Skeletal muscle tissue (tissue), 4 donors: ENCODE measurements around the gene PSMD1. TPM values are rescaled to one million over a fixed set of nuclear protein-coding genes. Genes with fewer than 3 reads are reported as not detected.

ENCODE experiments used
- H3K27ac ChIP-seq: one replicate; pipeline ENCODE4 v1.7.0; 2013; ENCODE audit warnings: mild to moderate bottlenecking, low read depth, low read length, inconsistent platforms
- H3K27me3 ChIP-seq, 3 donors: one replicate each; pipeline ENCODE4 v1.7.0; 2013; ENCODE audit warnings: low read length in 3 of 3; ENCODE audit not compliant: control insufficient read depth in 3 of 3, insufficient read depth in 3 of 3
- H3K36me3 ChIP-seq, 3 donors: one replicate each; pipeline ENCODE4 v1.7.0; 2013; ENCODE audit warnings: low read length in 3 of 3; ENCODE audit not compliant: control insufficient read depth in 3 of 3, insufficient read depth in 3 of 3
- H3K4me1 ChIP-seq, 3 donors: one replicate each; pipeline ENCODE4 v1.7.0; 2013; ENCODE audit warnings: low read length in 3 of 3, mild to moderate bottlenecking in 3 of 3; ENCODE audit not compliant: control insufficient read depth in 3 of 3, insufficient read depth in 3 of 3
- H3K4me3 ChIP-seq, 3 donors: one replicate each; pipeline ENCODE4 v1.7.0; 2013; ENCODE audit warnings: low read length in 3 of 3
- H3K9ac ChIP-seq, 3 donors: one replicate each; pipeline ENCODE4 v1.7.0; 2013; ENCODE audit warnings: low read length in 3 of 3, mild to moderate bottlenecking in 3 of 3, moderate library complexity in 2 of 3, low read depth in 1 of 3
- H3K9me3 ChIP-seq, 3 donors: one replicate each; pipeline ENCODE4 v1.7.0; 2013; ENCODE audit warnings: low read length in 3 of 3; ENCODE audit not compliant: control insufficient read depth in 3 of 3
- total RNA-seq: library from RNA; depleted of rRNA; stranded (reverse); fragments of >200 nt; gene quantifications from one replicate; pipeline ENCODE4 v1.2.3, GENCODE V29; 2014
- donor health status: Osteomylitis.

The PSMD1 gene
- total RNA-seq, 1 donor from 2014 or later: 85.1 TPM

- Histone ChIP-seq H3K9me3 (no peaks in the 10 kb centered on the region), H3K9ac (no peak overlapping the region), H3K36me3 (no peaks in the 10 kb centered on the region), H3K27ac (no peak overlapping the region), H3K4me1 (no peaks in the 10 kb centered on the region), H3K4me3 (no peak overlapping the region), H3K27me3 (peaks cover 33 to 42% (median 41%) of the 10 kb centered on the region in 3 donors)
Observed at GRCh38 chr2:231039821-231040364, 16.8 kb upstream of the PSMD1 start.

- H3K27me3 ChIP-seq: peaks cover 29 to 38% (median 37%) of the 10 kb centered on the region in 3 donors
- no peak overlapping the region for H3K9ac ChIP-seq
- H3K9me3 ChIP-seq: no peaks in the 10 kb centered on the region
- no peaks in the 10 kb centered on the region for H3K36me3 ChIP-seq
- no peak overlapping the region for H3K4me3 ChIP-seq
- H3K4me1 ChIP-seq: no peaks in the 10 kb centered on the region
- no peak overlapping the region for H3K27ac ChIP-seq
Observed at GRCh38 chr2:231041061-231041689, 15.5 kb upstream of the PSMD1 start.

- Histone ChIP-seq H3K9me3 (no peaks in the 10 kb centered on the region), H3K27me3 (peaks cover 19 to 37% (median 22%) of the 10 kb centered on the region in 3 donors), H3K4me1 (no peaks in the 10 kb centered on the region), H3K9ac (no peak overlapping the region), H3K27ac (no peak overlapping the region), H3K36me3 (no peaks in the 10 kb centered on the region), H3K4me3 (no peak overlapping the region)
Observed at GRCh38 chr2:231043796-231044195, 12.9 kb upstream of the PSMD1 start.

GRCh38 chr2:231046916-231047273 is 9.8 kb upstream of the PSMD1 start:
- Histone ChIP-seq H3K4me1 (no peaks in the 10 kb centered on the region), H3K9me3 (no peaks in the 10 kb centered on the region), H3K9ac (no peak overlapping the region), H3K27me3 (peaks cover 5 to 24% (median 8%) of the 10 kb centered on the region in 3 donors), H3K27ac (no peak overlapping the region), H3K4me3 (no peak overlapping the region), H3K36me3 (no peaks in the 10 kb centered on the region)

- peaks cover 3 to 4% (median 3%) of the 10 kb centered on the region in 3 donors for H3K4me1 ChIP-seq
- no peak overlapping the region for H3K9ac ChIP-seq
- H3K36me3 ChIP-seq: no peaks in the 10 kb centered on the region
- H3K4me3 ChIP-seq: no peak overlapping the region
- H3K9me3 ChIP-seq: no peaks in the 10 kb centered on the region
- H3K27ac ChIP-seq: no peak overlapping the region
- H3K27me3 ChIP-seq: peaks cover 5 to 25% (median 8%) of the 10 kb centered on the region in 3 donors
Observed at GRCh38 chr2:231047274-231047922, 9.3 kb upstream of the PSMD1 start.

- peaks cover 7 to 11% (median 8%) of the 10 kb centered on the region in 3 donors for H3K4me1 ChIP-seq
- no peak overlapping the region for H3K9ac ChIP-seq
- no peak overlapping the region for H3K27ac ChIP-seq
- H3K9me3 ChIP-seq: no peaks in the 10 kb centered on the region
- peaks cover 5 to 25% (median 8%) of the 10 kb centered on the region in 3 donors for H3K27me3 ChIP-seq
- H3K36me3 ChIP-seq: no peaks in the 10 kb centered on the region
- no peak overlapping the region for H3K4me3 ChIP-seq
Observed at GRCh38 chr2:231047923-231048915, 8.4 kb upstream of the PSMD1 start.

GRCh38 chr2:231049286-231050017 is 7.2 kb upstream of the PSMD1 start:
- Histone ChIP-seq H3K9me3 (no peaks in the 10 kb centered on the region), H3K9ac (no peak overlapping the region), H3K36me3 (no peaks in the 10 kb centered on the region), H3K4me1 (peaks cover 7 to 11% (median 8%) of the 10 kb centered on the region in 3 donors), H3K4me3 (no peak overlapping the region), H3K27me3 (peaks cover 5 to 25% (median 8%) of the 10 kb centered on the region in 3 donors), H3K27ac (no peak overlapping the region)

- H3K27ac ChIP-seq: no peak overlapping the region
- H3K27me3 ChIP-seq: peaks cover 5 to 25% (median 8%) of the 10 kb centered on the region in 3 donors
- H3K36me3 ChIP-seq: no peaks in the 10 kb centered on the region
- no peak overlapping the region for H3K9ac ChIP-seq
- H3K4me1 ChIP-seq: peaks cover 7 to 11% (median 8%) of the 10 kb centered on the region in 3 donors
- no peaks in the 10 kb centered on the region for H3K9me3 ChIP-seq
- no peak overlapping the region for H3K4me3 ChIP-seq
Observed at GRCh38 chr2:231050018-231050901, 6.4 kb upstream of the PSMD1 start.
